HFFc6 (cell line): ENCODE measurements around the gene C2CD4D. TPM values are rescaled to one million over a fixed set of nuclear protein-coding genes. Genes with fewer than 3 reads are reported as not detected.

Experiments used
- DNase-seq: peaks from one replicate; pipeline ENCODE4 v3.0.0-alpha.2; 2018
- H3K27ac Mint-ChIP-seq: 2 replicates; pipeline ENCODE4 v1.8.0; 2020; ENCODE audit warnings: mild to moderate bottlenecking, mixed read lengths
- H3K27me3 Mint-ChIP-seq: 2 replicates; pipeline ENCODE4 v1.8.0; 2021; ENCODE audit warnings: mild to moderate bottlenecking, moderate library complexity, mixed read lengths; ENCODE audit not compliant: insufficient read depth
- H3K36me3 Mint-ChIP-seq: 2 replicates; pipeline ENCODE4 v1.8.0; 2021; ENCODE audit warnings: low read depth, mixed read lengths
- H3K4me1 Mint-ChIP-seq: 2 replicates; pipeline ENCODE4 v1.8.0; 2020; ENCODE audit warnings: low read depth, mixed read lengths
- H3K4me3 Mint-ChIP-seq: 2 replicates; pipeline ENCODE4 v1.8.0; 2020; ENCODE audit warnings: mild to moderate bottlenecking, moderate library complexity, mixed read lengths
- H3K9me3 Mint-ChIP-seq: 2 replicates; pipeline ENCODE4 v1.8.0; 2020; ENCODE audit warnings: mild to moderate bottlenecking, mixed read lengths
- CTCF ChIP-seq: fragments of 200-600 bp; sonication (generic); IDR thresholded peaks from 2 replicates; pipeline ENCODE4 v1.5.0; 2021; ENCODE audit warnings: antibody characterized with exemption, mild to moderate bottlenecking
- total RNA-seq, 6 experiments: library from RNA; stranded (reverse); fragmentation: NEBNext Ultra II Directional; extraction: Animal tissue kit (Norgen Biotek cat#: 25700); gene quantifications; 2 replicates in 1 of 6; 3 replicates in 5 of 6; pipeline ENCODE4 v1.2.3, GENCODE V29; 2021

C2CD4D gene
- total RNA-seq, 6 experiments from 2014 or later = not detected

GRCh38 chr1:151835596-151835995, 4.0 kb downstream of the C2CD4D start:
- H3K4me1 Mint-ChIP-seq = peaks cover 8% of the 10 kb centered on the region
- no peak for TF ChIP-seq CTCF
- no peaks in the 10 kb centered on the region for H3K36me3 Mint-ChIP-seq
- no peak overlapping the region for H3K4me3 Mint-ChIP-seq
- H3K27ac Mint-ChIP-seq = no peak overlapping the region
- peaks cover 41% of the 10 kb centered on the region for H3K27me3 Mint-ChIP-seq
- DNase-seq = no peak
- no peaks in the 10 kb centered on the region for H3K9me3 Mint-ChIP-seq

GRCh38 chr1:151834239-151834638, 5.4 kb downstream of the C2CD4D start:
- Mint-ChIP-seq H3K36me3 (no peaks in the 10 kb centered on the region), H3K4me1 (peaks cover 9% of the 10 kb centered on the region), H3K27me3 (peaks cover 31% of the 10 kb centered on the region), H3K9me3 (no peaks in the 10 kb centered on the region), H3K4me3 (no peak overlapping the region), H3K27ac (no peak overlapping the region)
- no peak for DNase-seq
- TF ChIP-seq CTCF = no peak

DNA sequence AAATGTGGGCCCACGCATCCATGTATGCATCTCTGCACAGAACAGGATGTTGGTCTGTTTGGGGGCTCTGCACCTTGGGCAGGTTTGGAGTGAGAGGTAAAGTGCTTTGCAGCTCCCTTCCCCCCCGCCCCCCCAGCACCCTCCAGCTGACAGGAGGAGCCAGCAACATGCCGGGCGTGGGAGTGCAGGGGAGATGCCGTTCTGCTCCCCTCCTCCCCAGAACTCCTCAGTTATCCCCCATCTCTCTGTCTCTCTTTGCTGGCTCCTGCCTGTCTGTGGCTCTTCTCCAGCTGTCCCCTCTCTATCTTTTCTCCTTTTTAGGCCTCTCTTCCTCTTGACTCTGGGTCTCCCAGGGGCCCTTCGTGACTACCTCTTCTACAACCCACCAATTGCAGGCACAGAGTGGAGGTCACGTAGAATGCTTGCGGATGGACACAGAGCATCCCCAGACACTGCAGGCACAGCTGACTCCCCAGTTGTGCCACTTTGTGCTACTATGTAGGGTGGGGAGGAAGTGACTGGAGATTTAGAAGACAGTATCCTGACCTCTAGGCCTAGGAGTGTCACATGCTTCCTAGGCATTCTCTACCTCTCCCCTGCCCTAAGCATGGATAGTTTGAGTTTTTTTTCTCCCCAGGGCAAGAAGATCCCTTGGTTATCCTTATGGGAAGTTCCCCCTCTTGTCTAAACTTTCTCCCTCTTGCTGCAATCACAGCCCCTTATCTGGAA, 6.3 kb downstream of the C2CD4D start:
- Mint-ChIP-seq H3K9me3 (no peaks in the 10 kb centered on the region), H3K36me3 (no peaks in the 10 kb centered on the region), H3K4me1 (peaks cover 13% of the 10 kb centered on the region), H3K4me3 (no peak overlapping the region), H3K27ac (no peak overlapping the region), H3K27me3 (peaks cover 35% of the 10 kb centered on the region)
- TF ChIP-seq CTCF = no peak
- DNase-seq = no peak

DNA sequence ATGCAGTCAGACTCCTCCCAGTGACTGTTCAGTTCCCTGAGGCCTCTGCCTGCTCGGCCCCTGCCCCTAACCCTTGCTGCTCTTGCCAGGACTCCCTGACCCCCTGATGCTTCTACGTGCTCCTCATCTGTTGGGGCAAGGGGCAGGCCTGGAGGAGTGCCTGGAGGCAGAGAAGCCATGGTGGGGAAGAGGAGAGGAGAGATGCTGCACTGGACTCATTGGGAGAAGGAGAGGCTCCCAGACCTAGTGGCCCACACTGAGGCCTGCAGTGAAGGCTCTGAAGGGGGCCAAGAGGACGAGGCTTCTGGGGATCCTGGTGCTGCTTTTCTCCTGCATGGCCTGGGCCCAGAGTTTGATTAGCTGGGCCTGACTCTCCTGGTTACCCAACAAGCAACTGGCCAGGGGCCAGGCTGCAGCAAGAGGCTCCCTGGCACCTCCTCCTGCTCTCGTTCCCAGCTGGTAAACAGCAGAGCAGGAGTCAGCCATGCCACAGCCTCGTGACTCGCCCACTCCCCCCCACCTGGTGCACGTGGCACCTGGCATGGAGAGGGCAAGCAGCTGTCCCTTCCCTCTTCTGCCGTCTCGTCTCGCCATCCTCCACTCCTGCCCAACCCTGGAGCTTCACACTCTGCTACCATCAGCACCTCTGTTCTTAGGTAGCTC, 7.2 kb downstream of the C2CD4D start:
- Mint-ChIP-seq H3K4me3 (no peak overlapping the region), H3K9me3 (no peaks in the 10 kb centered on the region), H3K27me3 (peaks cover 37% of the 10 kb centered on the region), H3K4me1 (peaks cover 9% of the 10 kb centered on the region), H3K36me3 (no peaks in the 10 kb centered on the region), H3K27ac (no peak overlapping the region)
- DNase-seq = peak; percentile 27
- TF ChIP-seq CTCF = no peak

GRCh38 chr1:151831605-151832004, 8.0 kb downstream of the C2CD4D start, which contains the start of gene RORC:
Gene RORC, minus strand, starts transcription at chr1:151831802. Its CDS starts 38 bp downstream, at chr1:151831764.
- no peaks in the 10 kb centered on the region for H3K36me3 Mint-ChIP-seq
- H3K27me3 Mint-ChIP-seq = peaks cover 32% of the 10 kb centered on the region
- no peak within 1 kb of the TSS for H3K4me3 Mint-ChIP-seq
- H3K27ac Mint-ChIP-seq = no peak within 1 kb of the TSS
- no peak for DNase-seq
- no peaks in the 10 kb centered on the region for H3K9me3 Mint-ChIP-seq
- no peak for TF ChIP-seq CTCF
- peaks cover 6% of the 10 kb centered on the region for H3K4me1 Mint-ChIP-seq
